Hair follicular keratinocyte (primary cell): ENCODE measurements around the gene BRME1. TPM values are rescaled to one million over a fixed set of nuclear protein-coding genes. Genes with fewer than 3 reads are reported as not detected.

Experiments
- total RNA-seq: library from RNA; depleted of rRNA; stranded (reverse); fragments of >200 nt; gene quantifications from 2 replicates; pipeline ENCODE4 v1.2.3, GENCODE V29; 2015

Gene BRME1
- 0.04 TPM in 1 of 2 replicates, not detected in the other for total RNA-seq

GRCh38 chr19:13905634-13906520 is at the start of gene BRME1, which contains the start of gene CC2D1A:
TSS of gene BRME1 (minus strand) at chr19:13906117. CDS start at chr19:13904892, 1,225 bp downstream.
TSS of gene CC2D1A (plus strand) at chr19:13906201. CDS start at chr19:13906442, 241 bp downstream.

GRCh38 chr19:13952154-13952930 is 46.4 kb upstream of the BRME1 start, which contains the start of gene DCAF15:
TSS of gene DCAF15 (plus strand) at chr19:13952509. CDS start at chr19:13952513, 4 bp downstream.

DNA sequence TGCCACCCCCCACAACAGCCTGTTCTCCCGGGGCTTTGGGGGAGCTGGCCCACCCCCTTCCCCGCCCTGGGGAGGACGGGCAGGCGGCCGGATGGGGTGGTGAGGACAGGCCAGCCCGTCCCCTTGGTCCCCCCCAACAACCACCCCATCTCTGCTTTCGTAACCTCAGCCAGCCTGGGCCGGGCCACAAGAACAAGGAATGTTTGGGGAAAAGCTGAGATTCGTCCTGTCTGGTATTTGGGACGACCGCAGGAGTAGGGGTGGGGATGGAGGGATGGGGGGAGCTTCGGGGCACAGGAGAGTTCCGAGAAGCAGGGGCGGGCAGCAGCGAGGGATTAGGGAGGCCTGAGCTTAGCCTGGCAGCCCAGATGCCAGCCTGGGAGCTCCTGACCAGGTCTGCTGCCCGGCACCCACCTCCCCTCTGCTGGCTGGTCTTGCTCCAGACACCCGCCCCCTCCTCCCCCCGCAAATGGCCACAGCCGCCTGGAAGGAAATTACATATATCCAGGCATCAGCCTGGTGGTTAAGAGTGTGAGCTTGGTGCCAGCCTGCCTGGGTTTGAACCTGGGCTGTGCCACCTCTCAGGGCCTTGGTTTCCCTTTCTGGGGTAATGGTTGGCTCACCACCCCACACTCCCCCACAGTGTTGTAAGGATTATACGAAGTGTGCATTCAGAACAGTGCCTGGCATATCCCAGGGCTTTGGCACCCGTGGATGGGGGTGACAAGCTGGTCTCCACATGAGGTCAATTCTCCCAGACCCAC is 32.6 kb upstream of the BRME1 start, which contains the start of gene PODNL1:
Gene PODNL1, minus strand, starts transcription at position 117 of the 764 bp plus-strand sequence. CDS start 236 bp downstream, outside the sequence.

DNA sequence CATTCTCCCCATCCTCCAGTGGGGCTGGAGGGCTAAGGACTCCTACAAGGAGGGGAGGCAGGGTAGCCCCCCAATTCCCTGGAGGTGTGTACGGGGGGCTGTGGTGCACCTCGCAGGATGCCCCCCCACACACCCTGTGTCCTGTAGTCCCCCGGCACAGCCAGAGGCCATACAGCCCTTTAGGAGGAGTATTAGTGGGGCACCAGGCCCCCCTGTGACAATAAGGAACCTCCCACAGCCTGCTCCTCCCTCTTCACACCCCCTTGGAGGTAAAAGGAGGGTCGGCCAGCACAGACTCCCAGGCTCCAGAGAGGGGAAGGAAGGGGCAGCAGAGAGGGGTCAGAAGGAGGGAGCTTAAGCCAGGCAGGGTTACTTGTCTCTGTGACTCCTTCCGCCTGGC is 29.1 kb downstream of the BRME1 start, which contains the start of gene NANOS3:
Gene NANOS3, plus strand, starts transcription at position 301 of the 400 bp plus-strand sequence. CDS start 115 bp downstream, outside the sequence.

Other genes starting within 250 kb of the BRME1 start
- gene MRI1, start 141.6 kb downstream of the BRME1 start, total RNA-seq: 35.5 and 38.2 TPM in 2 replicates
- gene C19orf53, start 131.7 kb downstream of the BRME1 start, total RNA-seq: 187 and 305 TPM in 2 replicates
- gene ZSWIM4, start 110.7 kb downstream of the BRME1 start, total RNA-seq: 3.8 and 6.7 TPM in 2 replicates
- gene NANOS3, start 29.0 kb downstream of the BRME1 start, total RNA-seq: 0.39 TPM in 1 of 2 replicates, not detected in the other
- gene CC2D1A, start 84 bp upstream of the BRME1 start, total RNA-seq: 19.5 and 24.7 TPM in 2 replicates
- gene PODNL1, start 32.3 kb upstream of the BRME1 start, total RNA-seq: 0.16 and 0.23 TPM in 2 replicates
- gene DCAF15, start 46.4 kb upstream of the BRME1 start, total RNA-seq: 29.4 and 34.6 TPM in 2 replicates
- gene RFX1, start 100.2 kb upstream of the BRME1 start, total RNA-seq: 2.6 and 2.8 TPM in 2 replicates
- not detected in 2 replicates for gene RLN3, start 122.0 kb upstream of the BRME1 start, total RNA-seq
- 7.1 and 9.0 TPM in 2 replicates for gene IL27RA, start 125.6 kb upstream of the BRME1 start, total RNA-seq
- not detected in 2 replicates for gene PALM3, start 156.0 kb upstream of the BRME1 start, total RNA-seq
- gene MISP3, start 166.7 kb upstream of the BRME1 start, total RNA-seq: 0.08 and 1.5 TPM in 2 replicates
- not detected in 2 replicates for gene C19orf67, start 179.7 kb upstream of the BRME1 start, total RNA-seq
- 24.2 and 25.8 TPM in 2 replicates for gene SAMD1, start 184.6 kb upstream of the BRME1 start, total RNA-seq
- 32.6 and 36.2 TPM in 2 replicates for gene PRKACA, start 211.6 kb upstream of the BRME1 start, total RNA-seq
- gene ASF1B, start 230.5 kb upstream of the BRME1 start, total RNA-seq: 9.4 and 43.2 TPM in 2 replicates